Endothelial cell of umbilical vein (primary cell): Measurements from ENCODE around the gene CORO2B. TPM values are rescaled to one million over a fixed set of nuclear protein-coding genes. Genes with fewer than 3 reads are reported as not detected.

Source experiments
- BruUV-seq: library from RNA; stranded (reverse); fragments of 400-500 nt; replicated peaks from 2 replicates; lab custom pipeline; 2021; lab: Mats Ljungman, UMichigan
- CTCF ChIA-PET: fragments of 300-600, 350-600 bp; sonication (Branson Sonifier 250); formaldehyde crosslinking; loops from one replicate; lab custom pipeline; 2021; ENCODE audit warnings: antibody characterized with exemption, inconsistent platforms; lab: Charles Lee
- POLR2A ChIA-PET: fragments of 300-600, 350-600 bp; sonication (Branson Sonifier 250); formaldehyde crosslinking; loops from one replicate; lab custom pipeline; 2021; ENCODE audit warnings: antibody characterized with exemption, inconsistent platforms; lab: Charles Lee
- DNase-seq: peaks from one replicate; pipeline ENCODE4 v3.0.0-alpha.2; 2011; ENCODE audit warnings: low read depth, low spot score
- FAIRE-seq: peaks from 2 replicates; lab custom pipeline; 2011; peaks lifted over from hg19 to GRCh38; lab: Jason Lieb, UNC
- H2AFZ ChIP-seq: 2 replicates; pipeline ENCODE4 v1.6.0; 2012; ENCODE audit warnings: low read depth, low read length, control low read depth, inconsistent platforms
- H3K27ac ChIP-seq: 2 replicates; pipeline ENCODE4 v1.5.1; 2011; ENCODE audit warnings: low read depth, mild to moderate bottlenecking, control low read depth, low read length, moderate library complexity; ENCODE audit not compliant: insufficient read depth
- H3K27me3 ChIP-seq, 2 experiments: 2 replicates each; pipeline versions ENCODE4 v1.6.0 to v1.6.1; 2011; ENCODE audit warnings: low read length in 2 of 2, mixed read lengths in 1 of 2; ENCODE audit not compliant: control insufficient read depth in 2 of 2, insufficient read depth in 2 of 2
- H3K36me3 ChIP-seq, 2 experiments: 2 replicates in 1 of 2; 3 replicates in 1 of 2; pipeline ENCODE4 v1.5.1; 2011; ENCODE audit warnings: low read length in 2 of 2, mild to moderate bottlenecking in 1 of 2, moderate library complexity in 1 of 2; ENCODE audit not compliant: control insufficient read depth in 2 of 2, insufficient read depth in 2 of 2; ENCODE audit errors: extremely low read depth in 1 of 2
- H3K4me1 ChIP-seq: 3 replicates; pipeline ENCODE4 v1.5.1; 2011; ENCODE audit warnings: mild to moderate bottlenecking, low read length; ENCODE audit not compliant: control insufficient read depth, insufficient read depth; ENCODE audit errors: extremely low read depth
- H3K4me2 ChIP-seq: 2 replicates; pipeline ENCODE4 v1.6.1; 2011; ENCODE audit warnings: low read length, control low read depth, mixed read lengths; ENCODE audit not compliant: insufficient read depth
- H3K4me3 ChIP-seq, 3 experiments: fragments of 200-600 bp in 1 of 3; sonication (generic), shearing (Covaris generic) in 1 of 3; replicated peaks in 1 of 3; 2 replicates each; pipeline ENCODE4 v1.5.1; 2011 to 2016; ENCODE audit warnings: control low read depth in 3 of 3, low read length in 3 of 3, mild to moderate bottlenecking in 2 of 3, inconsistent platforms in 1 of 3, low read depth in 1 of 3, moderate library complexity in 1 of 3; ENCODE audit not compliant: insufficient read depth in 1 of 3
- H3K79me2 ChIP-seq: 2 replicates; pipeline ENCODE4 v1.6.0; 2012; ENCODE audit warnings: low read length, inconsistent platforms; ENCODE audit not compliant: control insufficient read depth, insufficient read depth
- H3K9ac ChIP-seq: replicated peaks from 2 replicates; pipeline ENCODE3; 2011; ENCODE audit warnings: low read length, control low read depth; ENCODE audit not compliant: insufficient read depth; ENCODE audit errors: extremely low read depth
- H3K9me1 ChIP-seq: replicated peaks from 3 replicates; pipeline ENCODE4 v1.6.0; 2011; ENCODE audit warnings: mild to moderate bottlenecking, low read length; ENCODE audit not compliant: control insufficient read depth, insufficient read depth; ENCODE audit errors: extremely low read depth
- H3K9me3 ChIP-seq: replicated peaks from 2 replicates; pipeline ENCODE4 v1.5.1; 2012; ENCODE audit warnings: low read length, inconsistent platforms; ENCODE audit not compliant: control insufficient read depth, insufficient read depth
- H4K20me1 ChIP-seq: replicated peaks from 2 replicates; pipeline ENCODE3; 2011; ENCODE audit warnings: mild to moderate bottlenecking, low read length; ENCODE audit not compliant: control insufficient read depth, insufficient read depth; ENCODE audit errors: extremely low read depth
- CTCF ChIP-seq, 2 donors: IDR thresholded peaks; 1 replicate in 1 of 2; 2 replicates in 1 of 2; pipeline ENCODE4 v1.5.1; 2011; ENCODE audit warnings: low read length in 2 of 2, mild to moderate bottlenecking in 2 of 2, moderate library complexity in 2 of 2, control low read depth in 1 of 2, inconsistent platforms in 1 of 2, low read depth in 1 of 2; ENCODE audit not compliant: insufficient read depth in 1 of 2; ENCODE audit errors: extremely low read depth in 1 of 2
- EZH2 ChIP-seq: IDR thresholded peaks from 2 replicates; pipeline ENCODE4 v1.6.1; 2012; ENCODE audit warnings: borderline replicate concordance, low read depth, mild to moderate bottlenecking, moderate library complexity, low read length, inconsistent platforms; ENCODE audit not compliant: severe bottlenecking
- FOS ChIP-seq: IDR thresholded peaks from 2 replicates; pipeline ENCODE4 v1.6.1; 2011; ENCODE audit warnings: mild to moderate bottlenecking, low read length, moderate library complexity, borderline replicate concordance; ENCODE audit not compliant: insufficient read depth
- GATA2 ChIP-seq: IDR thresholded peaks from 2 replicates; pipeline ENCODE4 v1.7.0; 2011; ENCODE audit warnings: low read depth, mild to moderate bottlenecking, moderate library complexity, mixed read lengths, low read length; ENCODE audit not compliant: insufficient read length, insufficient read depth
- JUN ChIP-seq: IDR thresholded peaks from 2 replicates; pipeline ENCODE4 v1.6.1; 2011; ENCODE audit warnings: borderline replicate concordance, low read depth; ENCODE audit not compliant: insufficient read length, insufficient read depth
- MYC ChIP-seq: IDR thresholded peaks from one replicate; pipeline ENCODE4 v1.6.1; 2011; ENCODE audit warnings: mild to moderate bottlenecking, low read depth, low read length
- POLR2A ChIP-seq: IDR thresholded peaks from 2 replicates; pipeline ENCODE4 v1.6.1; 2012; ENCODE audit warnings: low read depth, mild to moderate bottlenecking, control low read depth, low read length
- POLR2AphosphoS5 ChIP-seq: IDR thresholded peaks from 2 replicates; pipeline ENCODE4 v1.6.1; 2012; ENCODE audit warnings: low read depth, mild to moderate bottlenecking, control low read depth, low read length, moderate library complexity; ENCODE audit not compliant: insufficient read depth
- dilution Hi-C: fragments of 300-500 bp; cut with MboI; formaldehyde crosslinking; loops from one replicate; pipeline ENCODE4 v1.15.0; 2019; ENCODE audit warnings: low sequenced_read_pairs; ENCODE audit not compliant: extremely low pct_ligation_motif_present
- intact Hi-C: fragments of 100-400 bp; cut with micrococcal nuclease; formaldehyde crosslinking; loops from one replicate; pipeline ENCODE4 v1.10.0; 2022
- polyA plus RNA-seq, 4 experiments: library from polyadenylated mRNA; depleted of rRNA in 3 of 4; stranded (reverse) in 3 of 4; unstranded in 1 of 4; fragments of >200 nt; gene quantifications; 2 replicates each; pipeline versions ENCODE4 v1.2.1 to v1.2.3, GENCODE V29; 2011 to 2012; ENCODE audit warnings: missing spikeins in 1 of 4
- total RNA-seq: library from RNA; stranded (reverse); gene quantifications from 2 replicates; pipeline ENCODE4 v1.2.3, GENCODE V29; 2021
- TF ChIP-seq, protein P1 (sequence below): IDR thresholded peaks from 2 replicates; pipeline ENCODE4 v1.6.1; 2011; ENCODE audit not compliant: insufficient read depth, insufficient read length

CORO2B gene
- total and polyA plus RNA-seq, 2 donors (not counting 3 experiments of a cell fraction or from before 2014, with no cell fraction given), result 2.4 to 3.7 TPM

DNA sequence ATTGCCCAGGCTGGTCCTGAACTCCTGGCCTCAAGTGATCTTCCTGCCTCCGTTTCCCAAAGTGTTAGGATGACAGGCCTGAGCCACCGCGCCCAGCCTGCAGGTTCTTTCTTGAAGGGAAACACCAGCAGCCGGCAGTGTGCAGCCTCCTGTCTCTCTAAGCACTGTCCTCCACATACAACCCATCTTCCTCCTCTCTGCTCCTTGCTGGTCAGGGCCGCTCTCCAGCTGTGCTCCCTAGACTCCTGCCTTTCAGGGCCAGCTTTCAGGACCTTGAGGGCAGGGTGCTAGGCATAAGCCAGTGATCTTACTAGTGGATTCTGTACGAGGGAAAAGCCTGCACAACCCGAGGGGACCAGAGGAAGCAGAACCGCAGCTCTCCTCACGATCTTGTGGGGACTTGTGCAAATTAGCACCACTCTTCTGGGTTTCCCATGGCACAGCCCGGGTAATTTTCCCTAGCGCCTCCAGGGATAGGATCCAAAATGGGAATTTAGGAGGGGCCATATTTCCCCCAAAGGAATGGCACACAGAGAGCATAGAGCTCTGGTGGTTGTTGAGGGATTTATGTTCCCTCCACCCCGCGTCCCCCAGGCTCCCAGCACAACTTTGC is 18.2 kb upstream of the CORO2B start:
- no peak for DNase-seq
- ChIA-PET POLR2A (no interaction called here), CTCF (interaction anchor here (0.9 to 18.5 kb wide), 25 partner anchors 11 to 364 kb away, joined by 3 to 728 read pairs (median 9); no protein-coding TSS in a partner anchor)
- intact Hi-C loops (no loop called here), dilution Hi-C loops (no loop called here)
- no peak overlapping the region for H3K9ac ChIP-seq
- FAIRE-seq, result no peak
- no peak overlapping the region for H3K27ac ChIP-seq
- H3K4me1 ChIP-seq, result peaks cover 4% of the 10 kb centered on the region
- peaks cover 4 to 5% of the 10 kb centered on the region in 2 experiments for H3K27me3 ChIP-seq
- H2AFZ ChIP-seq, result no peak overlapping the region
- H3K4me3 ChIP-seq, result no peak overlapping the region
- no peaks in the 10 kb centered on the region for H3K36me3 ChIP-seq
- H4K20me1 ChIP-seq, result no peaks in the 10 kb centered on the region
- H3K9me3 ChIP-seq, result no peaks in the 10 kb centered on the region
- no peaks in the 10 kb centered on the region for H3K79me2 ChIP-seq
- no peak overlapping the region for H3K4me2 ChIP-seq
- no peaks in the 10 kb centered on the region for H3K9me1 ChIP-seq
- BruUV-seq, result no TSS peak
- TF ChIP-seq EZH2 (no peak), GATA2 (no peak), MYC (no peak)

DNA sequence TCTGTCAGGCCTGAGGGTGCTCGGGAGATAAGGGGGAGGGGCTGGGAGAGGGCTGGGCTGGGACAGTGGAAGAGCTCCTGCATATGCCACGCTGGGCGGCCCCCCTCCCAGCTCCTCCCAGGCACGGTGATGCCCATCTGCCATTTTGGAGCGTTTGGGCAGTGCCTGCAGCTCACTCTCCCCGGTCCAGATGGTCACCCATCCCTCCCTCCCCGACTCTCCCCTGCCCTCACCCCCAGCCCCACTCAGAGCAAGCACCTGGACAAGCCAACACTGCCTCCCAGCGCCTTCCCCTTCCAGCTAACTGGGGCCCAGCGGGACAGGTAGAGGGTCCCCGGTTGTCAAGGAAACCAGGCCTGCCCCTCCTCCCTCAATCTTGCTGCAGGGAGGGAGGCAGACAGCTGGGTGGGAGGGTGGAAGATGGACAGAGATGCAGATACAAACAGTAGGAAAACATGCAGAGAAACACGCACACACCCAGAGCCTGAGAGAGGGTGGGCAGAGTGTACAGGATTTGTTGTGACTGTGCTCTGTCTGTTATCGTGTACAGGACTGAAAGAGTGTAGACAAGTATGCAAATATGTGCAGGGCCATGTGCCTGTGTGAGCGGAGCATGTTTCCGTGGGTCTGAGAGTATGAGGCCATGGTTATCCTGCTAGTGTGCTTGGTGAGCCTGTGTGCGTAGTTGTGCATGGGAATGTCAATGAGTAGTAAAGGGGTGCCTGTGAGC is 17.5 kb upstream of the CORO2B start:
- dilution Hi-C loops (no loop called here), intact Hi-C loops (no loop called here)
- peaks cover 4 to 10% of the 10 kb centered on the region in 2 experiments for H3K27me3 ChIP-seq
- H3K4me1 ChIP-seq, result peaks cover 4% of the 10 kb centered on the region
- no peak overlapping the region for H3K27ac ChIP-seq
- H3K36me3 ChIP-seq, result no peaks in the 10 kb centered on the region
- FAIRE-seq (no peak), DNase-seq (no peak)
- BruUV-seq, result no TSS peak
- H3K9me3 ChIP-seq, result no peaks in the 10 kb centered on the region
- ChIA-PET CTCF (interaction anchor here (0.7 to 18.5 kb wide), 17 partner anchors 11 to 364 kb away, joined by 3 to 728 read pairs (median 16); no protein-coding TSS in a partner anchor), POLR2A (no interaction called here)
- H3K79me2 ChIP-seq, result no peaks in the 10 kb centered on the region
- no peaks in the 10 kb centered on the region for H3K9me1 ChIP-seq
- TF ChIP-seq, protein P1, sequence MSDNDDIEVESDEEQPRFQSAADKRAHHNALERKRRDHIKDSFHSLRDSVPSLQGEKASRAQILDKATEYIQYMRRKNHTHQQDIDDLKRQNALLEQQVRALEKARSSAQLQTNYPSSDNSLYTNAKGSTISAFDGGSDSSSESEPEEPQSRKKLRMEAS, result no peak
- TF ChIP-seq EZH2 (no peak), POLR2AphosphoS5 (no peak), MYC (no peak), CTCF (IDR thresholded peaks at IDR 0.05; ENCODE audit: extremely low read depth in 1 of 2, insufficient read depth in 1 of 2, low read depth in 1 of 2, low read length in 2 of 2) (no peak), POLR2A (no peak), FOS (no peak), JUN (no peak), GATA2 (no peak)
- H3K4me3 ChIP-seq, result no peak overlapping the region
- no peak overlapping the region for H3K9ac ChIP-seq
- H3K4me2 ChIP-seq, result no peak overlapping the region
- H4K20me1 ChIP-seq, result no peaks in the 10 kb centered on the region
- no peak overlapping the region for H2AFZ ChIP-seq
